ENCODE data around the gene TMEM235. TPM values are rescaled to one million over a fixed set of nuclear protein-coding genes. Genes with fewer than 3 reads are reported as not detected.
A peak's percentile ranks its signal among the peaks of the same experiment; 100 is the strongest.

The TMEM235 gene
- total and polyA plus RNA-seq, 10 donors = not detected

DNA sequence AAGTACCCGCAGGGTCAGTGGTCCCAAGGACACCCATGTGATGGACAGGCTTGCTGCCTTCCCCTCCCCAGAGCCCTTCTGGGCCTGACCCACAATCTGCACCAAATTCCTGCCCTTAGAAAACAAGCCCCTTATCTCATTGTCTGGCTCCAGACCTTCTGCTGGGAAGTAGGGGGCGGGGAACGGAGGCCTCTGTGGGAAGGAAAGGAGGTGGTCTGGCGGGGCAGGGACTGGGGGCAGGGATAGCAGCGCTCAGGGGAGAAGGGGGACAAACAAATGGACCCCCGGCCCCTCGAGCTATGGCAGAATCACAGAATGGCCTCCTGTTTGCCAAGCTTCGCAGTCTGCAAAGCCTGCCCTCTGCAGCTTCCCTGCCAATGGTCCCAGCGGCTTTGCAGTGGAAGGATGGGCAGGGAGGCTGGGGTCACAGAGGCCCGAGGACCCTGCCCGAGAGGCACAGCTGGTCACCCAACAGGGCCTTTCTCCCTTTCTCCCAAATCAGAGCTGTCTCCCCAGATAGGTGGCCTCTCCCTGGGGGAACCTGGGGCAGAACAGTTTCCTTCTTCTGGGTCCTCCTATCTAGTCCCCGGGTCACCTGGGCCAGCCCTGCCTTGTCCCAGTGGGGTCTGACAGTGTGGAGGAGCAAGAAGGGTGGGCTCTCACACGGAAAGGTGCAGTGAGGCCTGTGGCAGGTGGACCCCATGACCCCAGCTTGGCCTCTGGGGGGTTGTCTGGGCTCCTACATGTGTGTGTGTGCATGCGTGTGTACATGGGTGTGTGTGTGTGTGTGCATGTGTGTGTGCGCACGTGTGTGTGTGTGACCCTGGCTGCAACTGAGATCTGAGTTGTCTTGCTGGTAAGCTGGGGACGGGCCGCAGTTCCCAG, 25.5 kb downstream of the TMEM235 start:
- WGBS, 5 donors = 54 to 74% (median 62%) methylated on average over 17 to 18 of the region's 18 CpGs
- no peaks in the 10 kb centered on the region for H3K36me3 ChIP-seq
- no peak overlapping the region for H3K4me3 ChIP-seq
- intact Hi-C loops (cut with DNase I; ENCODE audit: low total_unique reads) = no loop called here
- H3K27me3 ChIP-seq (replicated peaks in 1 of 7) = peaks cover 0 to 10% (median 0%) of the 10 kb centered on the region in 7 donors
- peak; percentile 76 for DNase-seq
- peak overlapping the region in 6 of 8 donors; percentile 29 to 93 (median 83) for H3K27ac ChIP-seq
- H3K4me1 ChIP-seq = peaks cover 29 to 98% (median 77%) of the 10 kb centered on the region in 6 donors
- no peak for TF ChIP-seq POLR2AphosphoS5 (IDR thresholded peaks at IDR 0.05)
- no peak for TF ChIP-seq POLR2A (IDR thresholded peaks at IDR 0.05)
- TF ChIP-seq CTCF (IDR thresholded peaks at IDR 0.05 in 8 of 11, conservative IDR thresholded peaks at IDR 0.05 in 3 of 11) = no peak
- H3K9me3 ChIP-seq = no peaks in the 10 kb centered on the region

DNA sequence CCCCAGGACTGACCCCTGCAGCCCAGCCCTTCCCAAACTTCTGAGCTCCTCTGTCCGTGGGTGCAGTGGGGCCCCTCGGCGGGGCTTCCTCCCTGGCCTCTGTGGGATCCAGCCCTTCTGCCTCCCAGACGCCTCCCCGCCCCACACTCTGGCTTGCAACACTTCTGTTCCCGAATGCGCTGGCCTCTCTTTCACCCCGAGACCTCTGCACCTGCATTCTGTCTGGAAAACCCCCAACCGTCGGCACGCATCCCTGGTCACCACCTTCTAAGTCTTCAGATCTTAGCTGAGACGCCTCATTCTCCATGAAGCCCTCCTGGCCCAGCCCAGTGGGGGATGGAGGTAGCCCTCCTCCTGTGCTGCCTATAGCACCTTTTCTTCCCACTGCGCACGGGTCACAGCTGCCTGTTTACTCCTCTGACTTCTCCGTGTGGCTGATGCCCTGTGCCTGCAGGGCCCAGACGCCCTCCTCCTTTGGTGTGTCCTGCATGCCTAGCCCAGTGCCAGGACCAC, 26.4 kb downstream of the TMEM235 start:
- H3K27ac ChIP-seq = peak overlapping the region; percentile 27 to 93 (median 82)
- no peaks in the 10 kb centered on the region for H3K36me3 ChIP-seq
- H3K4me1 ChIP-seq = peaks cover 21 to 98% (median 76%) of the 10 kb centered on the region in 6 donors
- intact Hi-C loops (cut with DNase I; ENCODE audit: low total_unique reads) = no loop called here
- peaks cover 0 to 10% (median 0%) of the 10 kb centered on the region in 7 donors for H3K27me3 ChIP-seq (replicated peaks in 1 of 7)
- H3K9me3 ChIP-seq = no peaks in the 10 kb centered on the region
- WGBS, 5 donors = 23 to 43% (median 34%) methylated on average over 16 of the region's 16 CpGs
- DNase-seq = peak; percentile 91
- H3K4me3 ChIP-seq = peak overlapping the region in 4 of 8 donors; percentile 1 to 60 (median 19)
- peak; percentile 37 to 74 (median 53) for TF ChIP-seq POLR2AphosphoS5 (IDR thresholded peaks at IDR 0.05)
- no peak for TF ChIP-seq POLR2A (IDR thresholded peaks at IDR 0.05)
- no peak for TF ChIP-seq CTCF (IDR thresholded peaks at IDR 0.05 in 8 of 11, conservative IDR thresholded peaks at IDR 0.05 in 3 of 11)

- Histone ChIP-seq H3K4me3 (peak overlapping the region in 4 of 8 donors; percentile 1 to 60 (median 19)), H3K27me3 (replicated peaks in 1 of 7) (peaks cover 0 to 10% (median 0%) of the 10 kb centered on the region in 7 donors), H3K27ac (peak overlapping the region; percentile 27 to 93 (median 82)), H3K36me3 (no peaks in the 10 kb centered on the region), H3K9me3 (no peaks in the 10 kb centered on the region), H3K4me1 (peaks cover 14 to 98% (median 76%) of the 10 kb centered on the region in 6 donors)
- peak; percentile 95 for DNase-seq
- WGBS, 5 donors = 10 to 20% (median 14%) methylated on average over 10 to 23 of the region's 23 CpGs
- TF ChIP-seq CTCF (IDR thresholded peaks at IDR 0.05 in 8 of 11, conservative IDR thresholded peaks at IDR 0.05 in 3 of 11) (no peak), POLR2AphosphoS5 (IDR thresholded peaks at IDR 0.05) (peak; percentile 73 to 95 (median 85)), POLR2A (IDR thresholded peaks at IDR 0.05) (no peak)
- intact Hi-C loops (cut with DNase I; ENCODE audit: low total_unique reads) = no loop called here
Observed at GRCh38 chr17:78258323-78259191, 27.1 kb downstream of the TMEM235 start.
